H9 (cell line): ENCODE data around the gene ADAMTS2. TPM values are rescaled to one million over a fixed set of nuclear protein-coding genes. Genes with fewer than 3 reads are reported as not detected.
A peak's percentile ranks its signal among the peaks of the same experiment; 100 is the strongest.

Source experiments
- DNase-seq: peaks from one replicate; pipeline ENCODE4 v3.0.0-alpha.2; 2017
- H2AFZ ChIP-seq: one replicate; pipeline ENCODE4 v1.6.1; 2013; ENCODE audit warnings: mild to moderate bottlenecking, low read length, control low read depth, moderate library complexity
- H2AK5ac ChIP-seq: 2 replicates; pipeline ENCODE4 v1.6.1; 2013; ENCODE audit warnings: low read length, control low read depth, mixed read lengths; ENCODE audit not compliant: insufficient read length
- H2BK120ac ChIP-seq: one replicate; pipeline ENCODE4 v1.6.1; 2013; ENCODE audit warnings: low read depth, mild to moderate bottlenecking, low read length, control low read depth, inconsistent platforms; ENCODE audit not compliant: poor library complexity, severe bottlenecking
- H2BK12ac ChIP-seq: 2 replicates; pipeline ENCODE4 v1.6.1; 2013; ENCODE audit warnings: low read length, control low read depth, mixed read lengths, low read depth; ENCODE audit not compliant: insufficient read length
- H2BK15ac ChIP-seq: 2 replicates; pipeline ENCODE4 v1.6.1; 2013; ENCODE audit warnings: low read depth, low read length, control low read depth
- H2BK20ac ChIP-seq: one replicate; pipeline ENCODE4 v1.6.1; 2013; ENCODE audit warnings: low read depth, mild to moderate bottlenecking, low read length, control low read depth, inconsistent platforms; ENCODE audit not compliant: poor library complexity, severe bottlenecking
- H2BK5ac ChIP-seq: 2 replicates; pipeline ENCODE4 v1.6.1; 2013; ENCODE audit warnings: low read length, control low read depth, mixed read lengths; ENCODE audit not compliant: insufficient read length
- H3K14ac ChIP-seq: 2 replicates; pipeline ENCODE4 v1.6.1; 2013; ENCODE audit warnings: low read length, control low read depth; ENCODE audit not compliant: insufficient read depth
- H3K18ac ChIP-seq: 2 replicates; pipeline ENCODE4 v1.6.1; 2013; ENCODE audit warnings: low read depth, mild to moderate bottlenecking, mixed read lengths, low read length, control low read depth; ENCODE audit not compliant: insufficient read length
- H3K23ac ChIP-seq: 2 replicates; pipeline ENCODE4 v1.6.1; 2013; ENCODE audit warnings: low read length, control low read depth, mixed read lengths, low read depth; ENCODE audit not compliant: insufficient read length
- H3K23me2 ChIP-seq: 2 replicates; pipeline ENCODE4 v1.6.1; 2013; ENCODE audit warnings: low read depth, mild to moderate bottlenecking, mixed read lengths, low read length, control low read depth; ENCODE audit not compliant: insufficient read length, poor library complexity, severe bottlenecking
- H3K27ac ChIP-seq: 2 replicates; pipeline ENCODE4 v1.5.1; 2013; ENCODE audit warnings: low read length, control low read depth, mixed read lengths, low read depth; ENCODE audit not compliant: insufficient read length
- H3K27me3 ChIP-seq: 2 replicates; pipeline ENCODE4 v1.6.1; 2013; ENCODE audit warnings: low read length, control low read depth, inconsistent platforms; ENCODE audit not compliant: insufficient read depth
- H3K4ac ChIP-seq: 2 replicates; pipeline ENCODE4 v1.6.1; 2013; ENCODE audit warnings: low read depth, mild to moderate bottlenecking, control low read depth, inconsistent platforms, low read length, moderate library complexity
- H3K4me1 ChIP-seq: 2 replicates; pipeline ENCODE4 v1.6.1; 2013; ENCODE audit warnings: low read length, control low read depth, inconsistent platforms; ENCODE audit not compliant: insufficient read depth
- H3K4me2 ChIP-seq: 2 replicates; pipeline ENCODE4 v1.6.1; 2013; ENCODE audit warnings: low read length, control low read depth, mixed read lengths; ENCODE audit not compliant: insufficient read length, insufficient read depth
- H3K56ac ChIP-seq: 2 replicates; pipeline ENCODE4 v1.6.1; 2013; ENCODE audit warnings: low read depth, mild to moderate bottlenecking, mixed read lengths, low read length, control low read depth; ENCODE audit not compliant: insufficient read length
- H3K79me1 ChIP-seq: 2 replicates; pipeline ENCODE4 v1.6.1; 2013; ENCODE audit warnings: low read depth, mild to moderate bottlenecking, moderate library complexity, low read length, control low read depth, inconsistent platforms; ENCODE audit not compliant: insufficient read depth, poor library complexity, severe bottlenecking
- H3K79me2 ChIP-seq: 2 replicates; pipeline ENCODE4 v1.6.1; 2013; ENCODE audit warnings: low read length, control low read depth, inconsistent platforms; ENCODE audit not compliant: insufficient read depth
- H3K9ac ChIP-seq: 2 replicates; pipeline ENCODE4 v1.6.1; 2013; ENCODE audit warnings: low read length, control low read depth, mixed read lengths; ENCODE audit not compliant: insufficient read length; ENCODE audit errors: extremely low read depth
- H3K9me3 ChIP-seq: one replicate; pipeline ENCODE4 v1.6.1; 2013; ENCODE audit warnings: low read depth, low read length, inconsistent platforms; ENCODE audit not compliant: control insufficient read depth
- H3T11ph ChIP-seq: one replicate; pipeline ENCODE4 v1.6.1; 2013; ENCODE audit warnings: mild to moderate bottlenecking, low read length, control low read depth, inconsistent platforms
- H4K20me1 ChIP-seq: one replicate; pipeline ENCODE4 v1.6.1; 2013; ENCODE audit not compliant: control insufficient read depth, insufficient read length, insufficient read depth
- H4K5ac ChIP-seq: 2 replicates; pipeline ENCODE4 v1.6.1; 2013; ENCODE audit warnings: low read depth, mild to moderate bottlenecking, mixed read lengths, low read length, control low read depth; ENCODE audit not compliant: insufficient read length
- H4K8ac ChIP-seq: replicated peaks from 2 replicates; pipeline ENCODE4 v1.6.1; 2013; ENCODE audit warnings: low read length, control low read depth, mixed read lengths, low read depth; ENCODE audit not compliant: insufficient read length
- H4K91ac ChIP-seq: 2 replicates; pipeline ENCODE4 v1.6.1; 2013; ENCODE audit warnings: low read depth, mild to moderate bottlenecking, moderate library complexity, mixed read lengths, low read length, control low read depth; ENCODE audit not compliant: insufficient read length
- H3K27ac Mint-ChIP-seq, 3 experiments: 2 replicates in 2 of 3; 3 replicates in 1 of 3; pipeline ENCODE4 v1.8.0; 2020 to 2021; ENCODE audit warnings: mixed read lengths in 3 of 3, mild to moderate bottlenecking in 1 of 3, moderate library complexity in 1 of 3
- H3K27me3 Mint-ChIP-seq: 2 replicates; pipeline ENCODE4 v1.8.0; 2021; ENCODE audit warnings: low read depth, mild to moderate bottlenecking, moderate library complexity, mixed read lengths
- H3K36me3 Mint-ChIP-seq, 3 experiments: 2 replicates in 2 of 3; 3 replicates in 1 of 3; pipeline ENCODE4 v1.8.0; 2020 to 2021; ENCODE audit warnings: low read depth in 3 of 3, mixed read lengths in 3 of 3; ENCODE audit not compliant: insufficient read depth in 1 of 3
- H3K4me1 Mint-ChIP-seq, 2 experiments: 2 replicates each; pipeline ENCODE4 v1.8.0; 2020; ENCODE audit warnings: mixed read lengths in 2 of 2
- H3K4me3 Mint-ChIP-seq, 2 experiments: 2 replicates in 1 of 2; 3 replicates in 1 of 2; pipeline ENCODE4 v1.8.0; 2020 to 2021; ENCODE audit warnings: mild to moderate bottlenecking in 2 of 2, mixed read lengths in 2 of 2, moderate library complexity in 1 of 2
- H3K9me3 Mint-ChIP-seq, 2 experiments: 2 replicates in 1 of 2; 3 replicates in 1 of 2; pipeline ENCODE4 v1.8.0; 2020; ENCODE audit warnings: mild to moderate bottlenecking in 2 of 2, mixed read lengths in 2 of 2, moderate library complexity in 1 of 2
- CTCF ChIP-seq: fragments of 200-600 bp; sonication (generic); conservative IDR thresholded peaks from 3 replicates; pipeline ENCODE4 v1.8.0; 2021; ENCODE audit warnings: antibody characterized with exemption, mild to moderate bottlenecking
- WGBS: extraction: QIAGEN DNeasy Blood & Tissue Kit; methylation state at CpG from one replicate; pipeline ENCODE4 v1.1.7; 2013; ENCODE audit warnings: missing lambda C conversion rate, low lambda C conversion rate, mixed read lengths; ENCODE audit not compliant: insufficient read length; ENCODE audit errors: extremely low coverage; 5-methylcytosine and 5-hydroxymethylcytosine counted together
- total RNA-seq: library from RNA; stranded (reverse); gene quantifications from 2 replicates; pipeline ENCODE4 v1.2.1, GENCODE V29; 2021

The ADAMTS2 gene
- total RNA-seq, 1 experiment from 2014 or later = 5.4 TPM

DNA sequence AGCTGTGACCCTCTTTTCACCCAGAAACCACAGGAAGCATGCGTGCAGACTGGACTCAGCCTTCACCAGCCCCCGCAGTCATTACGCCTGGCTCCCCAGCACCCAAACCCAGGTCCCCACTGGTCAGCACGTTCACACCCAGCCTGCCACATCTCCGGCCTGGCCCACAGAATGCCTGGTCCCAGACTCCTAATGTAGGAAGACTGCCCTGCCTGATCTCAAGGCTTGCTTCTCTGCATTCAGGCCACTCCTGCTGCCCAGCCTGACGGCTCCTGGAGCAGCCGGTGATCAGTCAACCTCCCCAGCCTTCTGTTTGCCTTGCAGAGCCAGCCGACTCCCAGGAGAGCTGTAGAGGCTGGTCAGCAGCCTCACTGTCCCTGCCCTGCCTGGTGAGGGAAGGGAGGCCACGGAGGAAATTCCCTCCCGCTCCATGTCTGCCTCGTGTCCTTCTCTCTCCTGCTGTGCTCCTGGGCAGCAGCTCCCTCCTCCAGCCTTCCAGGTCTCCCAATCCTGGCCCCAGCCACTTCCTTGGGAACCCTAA lies 25.4 kb downstream of the ADAMTS2 start:
- no peak overlapping the region for H4K5ac ChIP-seq
- no peak overlapping the region for H2BK20ac ChIP-seq
- H2BK15ac ChIP-seq = no peak overlapping the region
- DNase-seq = no peak
- no peak overlapping the region for H3K27ac ChIP-seq
- Mint-ChIP-seq H3K4me3 (no peak overlapping the region), H3K9me3 (peaks cover 0 to 3% of the 10 kb centered on the region in 2 experiments; a peak in 2 of 5 replicates), H3K36me3 (peaks cover 0 to 5% (median 0%) of the 10 kb centered on the region in 3 experiments; a peak in 1 of 7 replicates), H3K4me1 (peaks cover 2 to 23% of the 10 kb centered on the region in 2 experiments; a peak in 3 of 4 replicates), H3K27me3 (no peaks in the 10 kb centered on the region; the same call in none of the 2 replicates), H3K27ac (peak overlapping the region in 1 of 3 experiments; percentile 71; a peak in 3 of 7 replicates)
- no peak overlapping the region for H2BK5ac ChIP-seq
- no peaks in the 10 kb centered on the region for H3K4me1 ChIP-seq
- H3K9me3 ChIP-seq = no peaks in the 10 kb centered on the region
- no peak overlapping the region for H2BK12ac ChIP-seq
- no CpG with 5 or more reads among the region's 11 CpGs for WGBS
- no peak overlapping the region for H3K56ac ChIP-seq
- no peaks in the 10 kb centered on the region for H3K27me3 ChIP-seq
- no peak overlapping the region for H3K23ac ChIP-seq
- no peak overlapping the region for H3K18ac ChIP-seq
- no peak overlapping the region for H4K91ac ChIP-seq
- no peak overlapping the region for H4K8ac ChIP-seq
- no peak overlapping the region for H2BK120ac ChIP-seq
- no peak overlapping the region for H3K4me2 ChIP-seq
- H3T11ph ChIP-seq = no peak overlapping the region
- H2AFZ ChIP-seq = no peak overlapping the region
- H3K4ac ChIP-seq = no peak overlapping the region
- no peak overlapping the region for H3K9ac ChIP-seq
- no peaks in the 10 kb centered on the region for H3K79me1 ChIP-seq
- TF ChIP-seq CTCF = no peak
- no peaks in the 10 kb centered on the region for H3K79me2 ChIP-seq
- H3K23me2 ChIP-seq = peaks cover 2% of the 10 kb centered on the region
- no peak overlapping the region for H2AK5ac ChIP-seq
- H4K20me1 ChIP-seq = no peaks in the 10 kb centered on the region
- no peak overlapping the region; the same call in 1 of the 2 replicates for H3K14ac ChIP-seq
